ENCODE results near the gene WNK2.

WNK2 gene

GRCh38 chr9:93234600-93234999 is 50.7 kb downstream of the WNK2 start:
- Mint-ChIP-seq H3K27ac (no peak overlapping the region), H3K36me3 (ENCODE audit: low read depth) (no peaks in the 10 kb centered on the region), H3K4me3 (no peak overlapping the region), H3K4me1 (peaks cover 5% of the 10 kb centered on the region), H3K27me3 (ENCODE audit: low read depth, poor library complexity) (peaks cover 8% of the 10 kb centered on the region), H3K9me3 (no peaks in the 10 kb centered on the region)
- no peak for DNase-seq
- no peak for TF ChIP-seq CTCF (IDR thresholded peaks at IDR 0.05)

- H3K4me3 Mint-ChIP-seq, result no peak overlapping the region
- H3K4me1 Mint-ChIP-seq, result peaks cover 5% of the 10 kb centered on the region
- H3K36me3 Mint-ChIP-seq (ENCODE audit: low read depth), result no peaks in the 10 kb centered on the region
- TF ChIP-seq CTCF (IDR thresholded peaks at IDR 0.05), result no peak
- DNase-seq, result no peak
- peak overlapping the region; percentile 9 for H3K27ac Mint-ChIP-seq
- no peaks in the 10 kb centered on the region for H3K9me3 Mint-ChIP-seq
- peaks cover 3% of the 10 kb centered on the region for H3K27me3 Mint-ChIP-seq (ENCODE audit: low read depth, poor library complexity)
These were observed 51.5 kb downstream of the WNK2 start for GRCh38 chr9:93235300-93235960.

GRCh38 chr9:93236541-93237206 is 52.7 kb downstream of the WNK2 start:
- TF ChIP-seq CTCF (IDR thresholded peaks at IDR 0.05), result no peak
- Mint-ChIP-seq H3K27ac (no peak overlapping the region), H3K4me3 (no peak overlapping the region), H3K27me3 (ENCODE audit: low read depth, poor library complexity) (no peaks in the 10 kb centered on the region), H3K36me3 (ENCODE audit: low read depth) (no peaks in the 10 kb centered on the region), H3K4me1 (peaks cover 12% of the 10 kb centered on the region), H3K9me3 (no peaks in the 10 kb centered on the region)
- DNase-seq, result no peak

GRCh38 chr9:93237540-93237939 is 53.6 kb downstream of the WNK2 start:
- TF ChIP-seq CTCF (IDR thresholded peaks at IDR 0.05), result no peak
- peaks cover 17% of the 10 kb centered on the region for H3K4me1 Mint-ChIP-seq
- no peaks in the 10 kb centered on the region for H3K27me3 Mint-ChIP-seq (ENCODE audit: low read depth, poor library complexity)
- no peak overlapping the region for H3K4me3 Mint-ChIP-seq
- H3K27ac Mint-ChIP-seq, result no peak overlapping the region
- DNase-seq, result no peak
- H3K9me3 Mint-ChIP-seq, result no peaks in the 10 kb centered on the region
- H3K36me3 Mint-ChIP-seq (ENCODE audit: low read depth), result no peaks in the 10 kb centered on the region

- Mint-ChIP-seq H3K36me3 (ENCODE audit: low read depth) (no peaks in the 10 kb centered on the region), H3K9me3 (no peaks in the 10 kb centered on the region)
These were observed 55.3 kb downstream of the WNK2 start for GRCh38 chr9:93238953-93239925.

More at GRCh38 chr9:93238953-93239925, 55.3 kb downstream of the WNK2 start:
- DNase-seq, result no peak
- Mint-ChIP-seq H3K27me3 (ENCODE audit: low read depth, poor library complexity) (no peaks in the 10 kb centered on the region), H3K4me1 (peaks cover 31% of the 10 kb centered on the region), H3K4me3 (no peak overlapping the region), H3K27ac (no peak overlapping the region)
- TF ChIP-seq CTCF (IDR thresholded peaks at IDR 0.05), result no peak
